ENCODE results near the gene AGT. TPM values are rescaled to one million over a fixed set of nuclear protein-coding genes. Genes with fewer than 3 reads are reported as not detected.

The AGT gene
- total and polyA plus RNA-seq, 4 donors: 23.2 to 120 (median 47.6) TPM

DNA sequence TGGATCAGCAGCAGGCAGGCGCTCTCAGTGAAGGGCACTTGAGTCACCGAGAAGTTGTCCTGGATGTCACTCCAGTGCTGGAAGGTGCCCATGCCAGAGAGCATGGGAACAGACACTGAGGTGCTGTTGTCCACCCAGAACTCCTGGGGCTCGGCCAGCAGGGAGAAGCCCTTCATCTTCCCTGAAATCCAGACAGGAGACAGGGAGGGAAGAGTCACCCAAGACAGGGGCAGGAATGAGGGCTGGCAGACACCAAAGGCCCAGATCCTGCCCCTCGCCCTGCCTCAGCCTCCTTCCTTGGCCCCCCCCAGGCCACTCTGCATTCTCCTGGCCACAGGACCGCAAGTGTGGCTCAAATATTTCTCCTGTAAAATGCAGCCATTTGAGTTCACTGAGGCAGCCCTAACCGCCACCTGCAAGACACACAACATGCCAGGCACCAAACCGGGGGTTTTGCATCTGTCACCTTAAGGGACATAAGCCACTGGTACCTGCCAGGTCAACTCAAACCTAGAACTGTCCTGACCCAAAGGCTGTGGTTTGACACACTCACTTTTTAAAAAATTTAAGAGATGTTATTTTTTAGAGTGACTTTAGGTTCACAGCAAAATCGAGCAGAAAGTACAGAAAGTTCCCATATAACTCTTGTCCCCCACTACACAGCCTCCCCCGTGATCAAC lies 7.8 kb downstream of the AGT start:
- intact Hi-C loops (cut with DNase I): no loop called here
- Histone ChIP-seq H3K27ac (ENCODE audit: low read depth in 1 of 2, low read length in 2 of 2) (no peak overlapping the region), H3K4me3 (ENCODE audit: low read length in 2 of 2) (no peak overlapping the region), H3K36me3 (ENCODE audit: control insufficient read depth in 1 of 2, insufficient read depth in 2 of 2, low read length in 1 of 2) (no peaks in the 10 kb centered on the region), H3K9me3 (ENCODE audit: control insufficient read depth, low read length) (no peaks in the 10 kb centered on the region), H3K4me1 (ENCODE audit: control insufficient read depth in 1 of 2, insufficient read depth in 2 of 2, low read length in 2 of 2) (no peaks in the 10 kb centered on the region), H3K27me3 (ENCODE audit: control insufficient read depth in 1 of 2, insufficient read depth in 2 of 2, low read length in 1 of 2) (no peaks in the 10 kb centered on the region)
- 91 to 92% methylated on average over 8 to 9 of the region's 9 CpGs for WGBS, 2 donors
- ATAC-seq (ENCODE audit: low FRiP score) (no peak), DNase-seq (no peak)

GRCh38 chr1:230705289-230706019 lies 8.5 kb downstream of the AGT start:
- DNase-seq (no peak), ATAC-seq (ENCODE audit: low FRiP score) (no peak)
- Histone ChIP-seq H3K4me1 (ENCODE audit: control insufficient read depth in 1 of 2, insufficient read depth in 2 of 2, low read length in 2 of 2) (no peaks in the 10 kb centered on the region), H3K36me3 (ENCODE audit: control insufficient read depth in 1 of 2, insufficient read depth in 2 of 2, low read length in 1 of 2) (no peaks in the 10 kb centered on the region), H3K27me3 (ENCODE audit: control insufficient read depth in 1 of 2, insufficient read depth in 2 of 2, low read length in 1 of 2) (no peaks in the 10 kb centered on the region), H3K4me3 (ENCODE audit: low read length in 2 of 2) (no peak overlapping the region), H3K9me3 (ENCODE audit: control insufficient read depth, low read length) (no peaks in the 10 kb centered on the region), H3K27ac (ENCODE audit: low read depth in 1 of 2, low read length in 2 of 2) (no peak overlapping the region)
- intact Hi-C loops (cut with DNase I): no loop called here
- 90 to 95% methylated on average over 18 of the region's 18 CpGs for WGBS, 2 donors

DNA sequence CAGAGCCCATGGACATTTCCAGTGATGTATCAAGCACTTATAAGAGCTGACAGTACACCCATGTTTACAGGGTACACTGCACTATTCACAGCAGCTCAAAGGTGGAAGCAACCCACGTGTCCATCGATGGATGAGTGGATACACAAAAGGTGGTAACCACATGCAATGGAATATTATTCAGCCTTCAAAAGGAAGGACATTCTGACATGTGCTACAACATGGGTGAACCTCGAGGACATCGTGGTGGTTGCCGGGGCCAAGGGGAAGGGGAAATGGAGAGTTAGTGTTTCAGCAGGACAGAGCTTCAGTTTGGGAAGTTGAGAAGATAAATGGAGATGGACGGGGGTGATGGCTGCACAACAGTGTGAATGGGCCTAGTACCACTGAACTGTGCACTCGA lies 9.1 kb downstream of the AGT start:
- Histone ChIP-seq H3K27ac (ENCODE audit: low read depth in 1 of 2, low read length in 2 of 2) (no peak overlapping the region), H3K9me3 (ENCODE audit: control insufficient read depth, low read length) (no peaks in the 10 kb centered on the region), H3K4me1 (ENCODE audit: control insufficient read depth in 1 of 2, insufficient read depth in 2 of 2, low read length in 2 of 2) (no peaks in the 10 kb centered on the region), H3K27me3 (ENCODE audit: control insufficient read depth in 1 of 2, insufficient read depth in 2 of 2, low read length in 1 of 2) (no peaks in the 10 kb centered on the region), H3K36me3 (ENCODE audit: control insufficient read depth in 1 of 2, insufficient read depth in 2 of 2, low read length in 1 of 2) (no peaks in the 10 kb centered on the region), H3K4me3 (ENCODE audit: low read length in 2 of 2) (no peak overlapping the region)
- ATAC-seq (ENCODE audit: low FRiP score) (no peak), DNase-seq (no peak)
- 95% methylated on average over 7 of the region's 7 CpGs for WGBS, 2 donors
- intact Hi-C loops (cut with DNase I): no loop called here

- 97 to 98% methylated on average over 8 of the region's 8 CpGs for WGBS, 2 donors
These were observed 10.1 kb downstream of the AGT start for GRCh38 chr1:230703679-230704385.

GRCh38 chr1:230702934-230703678 lies 10.8 kb downstream of the AGT start:
- ATAC-seq (ENCODE audit: low FRiP score): no peak
- 82 to 83% methylated on average over 14 of the region's 14 CpGs for WGBS, 2 donors
- DNase-seq: no peak

More at GRCh38 chr1:230703679-230704385, 10.1 kb downstream of the AGT start:
- Histone ChIP-seq H3K27ac (ENCODE audit: low read depth in 1 of 2, low read length in 2 of 2) (no peak overlapping the region), H3K4me1 (ENCODE audit: control insufficient read depth in 1 of 2, insufficient read depth in 2 of 2, low read length in 2 of 2) (no peaks in the 10 kb centered on the region), H3K36me3 (ENCODE audit: control insufficient read depth in 1 of 2, insufficient read depth in 2 of 2, low read length in 1 of 2) (no peaks in the 10 kb centered on the region), H3K9me3 (ENCODE audit: control insufficient read depth, low read length) (no peaks in the 10 kb centered on the region), H3K27me3 (ENCODE audit: control insufficient read depth in 1 of 2, insufficient read depth in 2 of 2, low read length in 1 of 2) (no peaks in the 10 kb centered on the region), H3K4me3 (ENCODE audit: low read length in 2 of 2) (no peak overlapping the region)
- ATAC-seq (ENCODE audit: low FRiP score): no peak
- intact Hi-C loops (cut with DNase I): no loop called here
- DNase-seq: no peak

GRCh38 chr1:230701895-230702768 lies 11.8 kb downstream of the AGT start:
- Histone ChIP-seq H3K4me3 (ENCODE audit: low read length in 2 of 2) (no peak overlapping the region), H3K4me1 (ENCODE audit: control insufficient read depth in 1 of 2, insufficient read depth in 2 of 2, low read length in 2 of 2) (no peaks in the 10 kb centered on the region), H3K36me3 (ENCODE audit: control insufficient read depth in 1 of 2, insufficient read depth in 2 of 2, low read length in 1 of 2) (no peaks in the 10 kb centered on the region), H3K9me3 (ENCODE audit: control insufficient read depth, low read length) (no peaks in the 10 kb centered on the region), H3K27me3 (ENCODE audit: control insufficient read depth in 1 of 2, insufficient read depth in 2 of 2, low read length in 1 of 2) (no peaks in the 10 kb centered on the region), H3K27ac (ENCODE audit: low read depth in 1 of 2, low read length in 2 of 2) (no peak overlapping the region)
- no peak for ATAC-seq (ENCODE audit: low FRiP score)
- intact Hi-C loops (cut with DNase I): no loop called here
- 90 to 93% methylated on average over 19 of the region's 19 CpGs for WGBS, 2 donors
- DNase-seq: no peak

More at GRCh38 chr1:230702934-230703678, 10.8 kb downstream of the AGT start:
- intact Hi-C loops (cut with DNase I): no loop called here
- Histone ChIP-seq H3K9me3 (ENCODE audit: control insufficient read depth, low read length) (no peaks in the 10 kb centered on the region), H3K4me3 (ENCODE audit: low read length in 2 of 2) (no peak overlapping the region), H3K36me3 (ENCODE audit: control insufficient read depth in 1 of 2, insufficient read depth in 2 of 2, low read length in 1 of 2) (no peaks in the 10 kb centered on the region), H3K27me3 (ENCODE audit: control insufficient read depth in 1 of 2, insufficient read depth in 2 of 2, low read length in 1 of 2) (no peaks in the 10 kb centered on the region), H3K27ac (ENCODE audit: low read depth in 1 of 2, low read length in 2 of 2) (no peak overlapping the region), H3K4me1 (ENCODE audit: control insufficient read depth in 1 of 2, insufficient read depth in 2 of 2, low read length in 2 of 2) (no peaks in the 10 kb centered on the region)

DNA sequence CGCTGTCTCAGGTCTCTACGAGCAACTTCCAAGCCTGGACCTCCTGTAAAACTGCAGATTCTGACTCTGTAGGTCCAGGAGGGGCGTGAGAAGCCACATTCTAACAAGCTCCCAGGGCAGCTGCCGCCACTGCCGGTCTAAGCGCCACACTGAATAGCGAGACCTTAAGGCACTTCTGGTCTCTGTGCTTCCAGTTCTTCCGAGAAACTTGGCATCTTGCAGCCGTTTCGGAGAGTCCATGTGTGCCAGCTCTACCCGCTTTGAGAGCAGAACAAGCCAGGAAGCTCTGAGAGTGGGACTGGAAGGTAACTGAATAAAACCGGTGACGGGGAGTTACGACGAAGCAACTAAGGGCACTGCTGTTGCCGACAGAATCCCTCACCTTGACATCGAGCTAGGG lies 12.5 kb downstream of the AGT start:
- Histone ChIP-seq H3K4me1 (ENCODE audit: control insufficient read depth in 1 of 2, insufficient read depth in 2 of 2, low read length in 2 of 2) (no peaks in the 10 kb centered on the region), H3K9me3 (ENCODE audit: control insufficient read depth, low read length) (no peaks in the 10 kb centered on the region), H3K36me3 (ENCODE audit: control insufficient read depth in 1 of 2, insufficient read depth in 2 of 2, low read length in 1 of 2) (no peaks in the 10 kb centered on the region), H3K27me3 (ENCODE audit: control insufficient read depth in 1 of 2, insufficient read depth in 2 of 2, low read length in 1 of 2) (no peaks in the 10 kb centered on the region), H3K27ac (ENCODE audit: low read depth in 1 of 2, low read length in 2 of 2) (no peak overlapping the region), H3K4me3 (ENCODE audit: low read length in 2 of 2) (no peak overlapping the region)
- WGBS, 2 donors: 71 to 76% methylated on average over 17 of the region's 17 CpGs
- intact Hi-C loops (cut with DNase I): no loop called here
- ATAC-seq (ENCODE audit: low FRiP score) (no peak), DNase-seq (no peak)

- H3K9me3 ChIP-seq (ENCODE audit: control insufficient read depth, low read length): no peaks in the 10 kb centered on the region
- intact Hi-C loops (cut with DNase I): no loop called here
- no peak overlapping the region for H3K4me3 ChIP-seq (ENCODE audit: low read length in 2 of 2)
- no peaks in the 10 kb centered on the region for H3K36me3 ChIP-seq (ENCODE audit: control insufficient read depth in 1 of 2, insufficient read depth in 2 of 2, low read length in 1 of 2)
- no peak for ATAC-seq (ENCODE audit: low FRiP score)
- H3K4me1 ChIP-seq (ENCODE audit: control insufficient read depth in 1 of 2, insufficient read depth in 2 of 2, low read length in 2 of 2): no peaks in the 10 kb centered on the region
- DNase-seq: no peak
- H3K27ac ChIP-seq (ENCODE audit: low read depth in 1 of 2, low read length in 2 of 2): no peak overlapping the region
- WGBS, 2 donors: 94 to 95% methylated on average over 4 of the region's 4 CpGs
- no peaks in the 10 kb centered on the region for H3K27me3 ChIP-seq (ENCODE audit: control insufficient read depth in 1 of 2, insufficient read depth in 2 of 2, low read length in 1 of 2)
These were observed 13.8 kb downstream of the AGT start for GRCh38 chr1:230700132-230700531.
